ENCODE data around the gene SDK1.

SDK1 gene

DNA sequence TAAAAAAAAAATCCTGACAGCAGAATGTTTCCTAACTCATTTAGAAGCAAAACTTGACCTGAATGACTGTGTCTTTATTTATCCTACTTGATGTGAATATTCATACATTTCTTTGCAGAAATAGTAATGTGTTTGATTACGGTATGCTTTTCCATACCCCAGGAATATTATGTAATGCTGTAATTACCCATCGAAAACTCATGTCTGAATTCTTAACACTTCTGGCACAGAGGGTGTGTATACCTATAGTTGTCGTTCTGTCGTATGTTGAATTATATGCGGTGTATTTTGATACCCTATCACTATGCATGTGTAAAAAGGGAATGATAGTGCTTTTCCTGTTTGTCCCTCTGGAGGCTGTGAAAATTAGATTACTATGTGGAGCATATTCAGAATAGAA is 26.6 kb downstream of the SDK1 start:
- Histone ChIP-seq H3K27ac (no peak overlapping the region), H3K9me3 (ENCODE audit: severe bottlenecking) (no peaks in the 10 kb centered on the region), H3K27me3 (ENCODE audit: insufficient read depth, low read depth, severe bottlenecking) (no peaks in the 10 kb centered on the region), H3K4me3 (ENCODE audit: low read depth, low read length) (no peak overlapping the region), H3K36me3 (no peaks in the 10 kb centered on the region)
- DNase-seq = no peak
- TF ChIP-seq CTCF (IDR thresholded peaks at IDR 0.05; ENCODE audit: low read depth, low read length) = no peak

GRCh38 chr7:3332308-3332707 is 31.3 kb downstream of the SDK1 start:
- Histone ChIP-seq H3K9me3 (ENCODE audit: severe bottlenecking) (no peaks in the 10 kb centered on the region), H3K4me3 (ENCODE audit: low read depth, low read length) (no peak overlapping the region), H3K27me3 (ENCODE audit: insufficient read depth, low read depth, severe bottlenecking) (no peaks in the 10 kb centered on the region), H3K27ac (no peak overlapping the region), H3K36me3 (no peaks in the 10 kb centered on the region)
- TF ChIP-seq CTCF (IDR thresholded peaks at IDR 0.05; ENCODE audit: low read depth, low read length) = no peak
- DNase-seq = no peak

- no peak for DNase-seq
- H3K27me3 ChIP-seq (ENCODE audit: insufficient read depth, low read depth, severe bottlenecking) = no peaks in the 10 kb centered on the region
- no peak for TF ChIP-seq CTCF (IDR thresholded peaks at IDR 0.05; ENCODE audit: low read depth, low read length)
- H3K9me3 ChIP-seq (ENCODE audit: severe bottlenecking) = no peaks in the 10 kb centered on the region
- H3K27ac ChIP-seq = no peak overlapping the region
- H3K4me3 ChIP-seq (ENCODE audit: low read depth, low read length) = no peak overlapping the region
- no peaks in the 10 kb centered on the region for H3K36me3 ChIP-seq
These were observed 32.8 kb downstream of the SDK1 start for GRCh38 chr7:3333861-3334260.

- no peak overlapping the region for H3K27ac ChIP-seq
- DNase-seq = no peak
- no peak for TF ChIP-seq CTCF (IDR thresholded peaks at IDR 0.05; ENCODE audit: low read depth, low read length)
- H3K4me3 ChIP-seq (ENCODE audit: low read depth, low read length) = no peak overlapping the region
- no peaks in the 10 kb centered on the region for H3K27me3 ChIP-seq (ENCODE audit: insufficient read depth, low read depth, severe bottlenecking)
- H3K36me3 ChIP-seq = no peaks in the 10 kb centered on the region
- H3K9me3 ChIP-seq (ENCODE audit: severe bottlenecking) = no peaks in the 10 kb centered on the region
These were observed 35.1 kb downstream of the SDK1 start for GRCh38 chr7:3336042-3336665.

DNA sequence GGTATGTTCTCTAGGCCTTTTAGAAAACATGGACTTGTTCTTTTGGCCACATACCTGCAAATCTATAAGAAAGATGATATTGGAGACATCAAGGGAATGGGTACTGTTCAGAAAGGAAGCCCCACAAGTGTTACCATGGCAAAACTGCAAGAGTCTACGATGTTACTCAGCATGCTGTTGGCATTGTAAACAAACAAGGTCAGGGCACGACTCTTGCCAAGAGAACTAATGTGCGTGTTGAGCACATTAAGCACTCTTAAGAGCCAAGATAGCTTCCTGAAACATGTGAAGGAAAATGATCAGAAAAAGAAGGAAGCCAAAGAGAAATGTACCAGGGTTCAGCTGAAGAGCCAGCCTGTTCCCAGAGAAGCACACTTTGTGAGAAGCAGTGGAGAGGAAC is 37.1 kb downstream of the SDK1 start:
- TF ChIP-seq CTCF (IDR thresholded peaks at IDR 0.05; ENCODE audit: low read depth, low read length) = no peak

More for the DNA sequence above, 37.1 kb downstream of the SDK1 start:
- Histone ChIP-seq H3K27ac (no peak overlapping the region), H3K4me3 (ENCODE audit: low read depth, low read length) (no peak overlapping the region), H3K36me3 (no peaks in the 10 kb centered on the region), H3K27me3 (ENCODE audit: insufficient read depth, low read depth, severe bottlenecking) (no peaks in the 10 kb centered on the region), H3K9me3 (ENCODE audit: severe bottlenecking) (no peaks in the 10 kb centered on the region)
- DNase-seq = no peak
